HCT116 (cell line): ENCODE data around the gene FASN. TPM values are rescaled to one million over a fixed set of nuclear protein-coding genes. Genes with fewer than 3 reads are reported as not detected.

ENCODE experiments used
- ATAC-seq: fragments of 200-7000 bp; cut with Tn5 transposase; 2 replicates; pipeline ENCODE4 v1.9.1; 2020; ENCODE audit warnings: mild to moderate bottlenecking, moderate library complexity
- BruUV-seq: library from RNA; stranded (reverse); fragments of 400-500 nt; replicated peaks from 2 replicates; lab custom pipeline; 2021; lab: Mats Ljungman, UMichigan
- CTCF ChIA-PET: fragments of 300-600 bp; sonication (Branson Sonifier 250); formaldehyde crosslinking; loops from one replicate; lab custom pipeline; 2021; ENCODE audit warnings: antibody characterized with exemption; lab: Charles Lee
- POLR2A ChIA-PET: fragments of 300-600, 350-600 bp; sonication (Branson Sonifier 250); formaldehyde crosslinking; loops from one replicate; lab custom pipeline; 2021; ENCODE audit warnings: antibody characterized with exemption; lab: Charles Lee
- RAD21 ChIA-PET, 2 experiments: fragments of 300-600 bp; sonication (Branson Sonifier 250); formaldehyde crosslinking; loops; one replicate each; lab custom pipeline; 2023; ENCODE audit warnings: low total read pairs in 2 of 2; ENCODE audit not compliant: uncharacterized antibody in 2 of 2, unreplicated experiment in 2 of 2, low non-redundant PET in 1 of 2; lab: Charles Lee
- DNase-seq: peaks from one replicate; pipeline ENCODE4 v3.0.0-alpha.2; 2010; ENCODE audit warnings: low read depth, low spot score
- H2AFZ ChIP-seq: fragments of 200-600 bp; shearing (Covaris generic), sonication (generic); 2 replicates; pipeline ENCODE4 v1.6.1; 2017; ENCODE audit warnings: low read depth, mixed run types, mixed read lengths, antibody characterized with exemption, low read length; ENCODE audit not compliant: poor library complexity, severe bottlenecking
- H3K27ac ChIP-seq: 2 replicates; pipeline ENCODE4 v1.5.1; 2012; ENCODE audit warnings: low read depth, low read length
- H3K27me3 ChIP-seq: fragments of 200-600 bp; sonication (generic); 2 replicates; pipeline ENCODE4 v1.6.1; 2016; ENCODE audit warnings: mixed run types, low read length, mixed read lengths; ENCODE audit not compliant: insufficient read depth
- H3K36me3 ChIP-seq, 2 experiments: fragments of 200-500 bp in 1 of 2; fragments of 200-600 bp in 1 of 2; sonication (Bioruptor generic) in 1 of 2; sonication (generic) in 1 of 2; 2 replicates each; pipeline versions ENCODE4 v1.5.1 to v1.6.1; 2014 to 2016; ENCODE audit warnings: low read length in 2 of 2, inconsistent platforms in 1 of 2, mixed read lengths in 1 of 2, mixed run types in 1 of 2; ENCODE audit not compliant: insufficient read depth in 2 of 2, control insufficient read depth in 1 of 2
- H3K4me1 ChIP-seq, 2 experiments: fragments of 200-600 bp in 1 of 2; sonication (generic) in 1 of 2; 2 replicates each; pipeline versions ENCODE4 v1.5.1 to v1.6.1; 2012 to 2017; ENCODE audit warnings: low read length in 2 of 2, inconsistent platforms in 1 of 2, mild to moderate bottlenecking in 1 of 2, mixed read lengths in 1 of 2, mixed run types in 1 of 2, moderate library complexity in 1 of 2; ENCODE audit not compliant: insufficient read depth in 2 of 2, control insufficient read depth in 1 of 2
- H3K4me2 ChIP-seq: fragments of 200-600 bp; sonication (generic); 2 replicates; pipeline ENCODE4 v1.6.1; 2017; ENCODE audit warnings: mixed run types, low read length, mixed read lengths
- H3K4me3 ChIP-seq, 2 experiments: fragments of 200-600 bp in 1 of 2; sonication (generic) in 1 of 2; replicated peaks in 1 of 2; 2 replicates each; pipeline ENCODE4 v1.5.1; 2011 to 2016; ENCODE audit warnings: low read length in 2 of 2, control low read depth in 1 of 2, low read depth in 1 of 2, mild to moderate bottlenecking in 1 of 2, mixed read lengths in 1 of 2, mixed run types in 1 of 2
- H3K79me2 ChIP-seq: fragments of 200-600 bp; sonication (generic); 2 replicates; pipeline ENCODE4 v1.6.1; 2017; ENCODE audit warnings: mild to moderate bottlenecking, mixed run types, low read length, moderate library complexity, mixed read lengths; ENCODE audit not compliant: insufficient read depth
- H3K9ac ChIP-seq: fragments of 200-600 bp; sonication (generic); 2 replicates; pipeline ENCODE4 v1.6.1; 2016; ENCODE audit warnings: low read length, mixed read lengths
- H3K9me2 ChIP-seq: fragments of 200-600 bp; sonication (generic), shearing (Covaris generic); 2 replicates; pipeline ENCODE4 v1.6.1; 2017; ENCODE audit warnings: mixed run types, mild to moderate bottlenecking, moderate library complexity; ENCODE audit not compliant: insufficient read depth
- H3K9me3 ChIP-seq, 2 experiments: fragments of 200-500 bp in 1 of 2; fragments of 200-600 bp in 1 of 2; sonication (Bioruptor generic) in 1 of 2; sonication (generic) in 1 of 2; 2 replicates each; pipeline ENCODE4 v1.6.1; 2014 to 2017; ENCODE audit warnings: low read length in 2 of 2, mixed read lengths in 2 of 2, inconsistent platforms in 1 of 2, low read depth in 1 of 2, mild to moderate bottlenecking in 1 of 2, mixed run types in 1 of 2, moderate library complexity in 1 of 2; ENCODE audit not compliant: control insufficient read depth in 1 of 2, insufficient read depth in 1 of 2
- H4K20me1 ChIP-seq: fragments of 200-600 bp; sonication (generic), shearing (Covaris generic); 2 replicates; pipeline ENCODE4 v1.6.1; 2017; ENCODE audit warnings: mixed run types, mild to moderate bottlenecking, moderate library complexity; ENCODE audit not compliant: insufficient read depth
- EGR1 ChIP-seq: IDR thresholded peaks from 2 replicates; pipeline ENCODE4 v1.6.1; 2012; ENCODE audit warnings: low read depth
- FOSL1 ChIP-seq: IDR thresholded peaks from 2 replicates; pipeline ENCODE4 v1.6.1; 2012; ENCODE audit warnings: low read depth
- JUND ChIP-seq: IDR thresholded peaks from 2 replicates; pipeline ENCODE4 v1.6.1; 2012
- POLR2AphosphoS5 ChIP-seq: IDR thresholded peaks from 2 replicates; pipeline ENCODE4 v1.6.1; 2011; ENCODE audit warnings: mild to moderate bottlenecking, low read depth, low read length, moderate library complexity
- SIN3A ChIP-seq: IDR thresholded peaks from 2 replicates; pipeline ENCODE4 v1.6.1; 2012; ENCODE audit warnings: low read depth
- SRF ChIP-seq: IDR thresholded peaks from 2 replicates; pipeline ENCODE4 v1.6.1; 2012; ENCODE audit warnings: low read depth
- ZFX ChIP-seq: fragments of 450-650 bp; IDR thresholded peaks from 2 replicates; pipeline ENCODE4 v1.6.1; 2017
- ZNF274 ChIP-seq: fragments of 200-500 bp; sonication (Bioruptor generic); IDR thresholded peaks from 2 replicates; pipeline ENCODE4 v1.6.1; 2014; ENCODE audit warnings: mild to moderate bottlenecking, low read depth, low read length, inconsistent platforms
- intact Hi-C: fragments of 100-400 bp; cut with micrococcal nuclease; formaldehyde crosslinking; loops from 2 replicates; pipeline ENCODE4 v1.10.0; 2022
- total RNA-seq: library from RNA; stranded (reverse); gene quantifications from one replicate; pipeline ENCODE4 v1.2.1, GENCODE V29; 2021; ENCODE audit not compliant: unreplicated experiment
- TF ChIP-seq, protein P1 (sequence below): IDR thresholded peaks from 2 replicates; pipeline ENCODE4 v1.6.1; 2011; ENCODE audit warnings: mild to moderate bottlenecking, low read length, moderate library complexity; ENCODE audit not compliant: insufficient replicate concordance; ENCODE audit errors: extremely low read depth
- TF ChIP-seq, protein P2 (sequence below): IDR thresholded peaks from 2 replicates; pipeline ENCODE4 v1.6.1; 2012; ENCODE audit warnings: low read depth
- TF ChIP-seq, protein P3 (sequence below): IDR thresholded peaks from 2 replicates; pipeline ENCODE4 v1.6.1; 2012

FASN gene
- total RNA-seq, 1 experiment from 2014 or later, result 754 TPM

DNA sequence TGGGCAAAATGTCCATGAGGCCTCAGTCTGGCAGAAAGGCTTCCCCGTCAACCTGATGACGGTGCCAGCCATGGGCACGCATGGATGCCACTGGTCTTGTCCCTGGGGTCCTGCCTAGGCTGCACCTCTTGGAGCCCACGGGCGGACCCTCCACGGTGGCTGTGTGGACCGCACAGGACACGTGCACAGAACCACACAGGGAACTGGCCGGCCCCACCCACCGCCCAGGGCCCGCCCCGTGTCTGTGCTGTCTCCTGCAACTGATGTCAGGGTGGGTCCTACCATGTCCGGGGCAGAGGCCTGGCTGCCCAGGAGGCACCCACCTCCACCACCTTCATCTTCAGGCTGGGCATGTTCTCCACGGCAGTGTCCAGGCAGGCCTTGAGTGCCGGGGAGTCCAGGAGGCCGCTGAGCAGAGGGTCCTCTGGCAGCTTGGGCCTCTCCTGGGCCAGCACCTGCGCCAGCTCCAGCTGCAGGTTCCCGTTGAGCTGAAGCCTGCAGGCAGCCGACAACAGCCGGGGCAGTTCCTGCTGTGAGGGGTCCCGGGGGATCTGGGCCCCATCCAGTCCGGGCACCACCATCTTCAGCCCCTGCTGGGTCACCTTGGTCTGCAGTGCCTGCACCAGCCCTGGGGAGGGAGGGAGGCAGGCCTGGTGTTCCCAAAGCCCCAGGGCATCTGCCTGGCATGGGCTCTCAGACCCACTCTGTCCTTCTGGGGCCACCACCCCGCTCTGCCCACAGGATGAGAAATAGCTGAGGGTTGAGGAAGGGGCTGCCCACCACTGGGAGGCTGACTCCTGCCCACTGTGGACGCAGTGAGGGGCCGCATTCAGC, 11.9 kb downstream of the FASN start:
- no peak overlapping the region for H3K4me3 ChIP-seq
- peaks cover 58% of the 10 kb centered on the region for H3K79me2 ChIP-seq
- H3K4me1 ChIP-seq, result no peaks in the 10 kb centered on the region
- no peak overlapping the region for H2AFZ ChIP-seq
- H3K4me2 ChIP-seq, result no peak overlapping the region
- H3K36me3 ChIP-seq, result peaks cover 76 to 99% of the 10 kb centered on the region in 2 experiments
- DNase-seq, result no peak
- H3K27me3 ChIP-seq, result no peaks in the 10 kb centered on the region
- POLR2A ChIA-PET, result no interaction called here
- CTCF ChIA-PET, result no interaction called here
- TF ChIP-seq EGR1 (no peak), POLR2AphosphoS5 (0 out of 2 replicates have a peak, but pooled peaks have one; percentile 9), FOSL1 (no peak), ZFX (no peak), SRF (no peak), ZNF274 (no peak)
- no peaks in the 10 kb centered on the region for H3K9me2 ChIP-seq
- no TSS peak for BruUV-seq
- no peak overlapping the region for H3K9ac ChIP-seq
- intact Hi-C loops, result no loop called here
- RAD21 ChIA-PET, result no interaction called here
- H3K27ac ChIP-seq, result no peak overlapping the region; the same call in 1 of the 2 replicates
- H3K9me3 ChIP-seq, result no peaks in the 10 kb centered on the region
- no peaks in the 10 kb centered on the region for H4K20me1 ChIP-seq
- ATAC-seq, result no peak

DNA sequence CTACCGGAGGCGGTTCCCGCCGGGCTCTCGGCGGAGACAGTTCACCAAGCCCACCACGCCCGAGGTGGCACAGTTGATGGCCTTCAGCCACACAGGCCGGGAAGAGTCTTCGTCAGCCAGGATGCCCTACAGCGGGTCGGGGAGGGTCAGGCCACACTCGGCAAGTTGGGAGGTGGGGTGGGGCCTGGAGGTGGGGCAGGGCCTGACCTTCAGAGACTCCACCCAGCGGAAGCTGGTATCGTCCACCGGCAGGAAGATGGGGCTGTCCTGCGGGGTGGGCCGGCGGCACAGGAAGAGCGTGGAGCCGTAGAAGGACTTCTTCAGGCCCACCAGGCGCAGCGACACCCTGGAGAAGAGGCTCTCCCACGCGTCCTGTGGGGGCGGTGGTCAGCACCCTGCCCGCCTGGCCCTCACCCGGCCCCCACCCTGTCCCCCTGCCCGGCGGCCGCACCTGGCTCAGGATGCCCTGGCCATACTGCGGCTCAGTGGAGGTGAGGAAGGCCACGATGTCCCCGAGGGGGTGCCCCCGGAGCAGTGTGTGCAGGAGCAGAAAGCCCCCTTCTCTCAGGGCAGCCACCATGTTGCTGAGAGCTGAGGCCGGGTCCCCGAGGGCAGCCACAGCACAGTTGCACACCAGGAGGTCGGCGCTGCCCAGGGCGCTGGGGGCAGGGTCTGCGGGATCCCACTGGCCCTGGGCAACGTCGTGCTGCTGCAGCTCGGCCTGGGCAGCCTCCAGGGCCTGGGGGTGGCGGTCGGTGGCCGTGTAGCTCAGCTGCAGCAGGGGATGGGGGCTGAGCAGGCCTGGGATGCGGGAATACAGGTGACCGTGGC, 12.8 kb downstream of the FASN start:
- Histone ChIP-seq H3K4me1 (no peaks in the 10 kb centered on the region), H3K36me3 (peaks cover 75 to 99% of the 10 kb centered on the region in 2 experiments), H3K27ac (no peak overlapping the region; the same call in 1 of the 2 replicates), H3K27me3 (no peaks in the 10 kb centered on the region), H3K9me2 (no peaks in the 10 kb centered on the region), H3K79me2 (peaks cover 49% of the 10 kb centered on the region; the same call in 1 of the 2 replicates), H4K20me1 (no peaks in the 10 kb centered on the region), H2AFZ (no peak overlapping the region), H3K9me3 (no peaks in the 10 kb centered on the region), H3K4me3 (no peak overlapping the region), H3K4me2 (no peak overlapping the region), H3K9ac (no peak overlapping the region)
- RAD21 ChIA-PET, result no interaction called here
- CTCF ChIA-PET, result no interaction called here
- POLR2A ChIA-PET, result no interaction called here
- ATAC-seq, result no peak
- no TSS peak for BruUV-seq
- intact Hi-C loops, result no loop called here
- no peak for DNase-seq
- no peak for TF ChIP-seq EGR1
- TF ChIP-seq, protein P1, sequence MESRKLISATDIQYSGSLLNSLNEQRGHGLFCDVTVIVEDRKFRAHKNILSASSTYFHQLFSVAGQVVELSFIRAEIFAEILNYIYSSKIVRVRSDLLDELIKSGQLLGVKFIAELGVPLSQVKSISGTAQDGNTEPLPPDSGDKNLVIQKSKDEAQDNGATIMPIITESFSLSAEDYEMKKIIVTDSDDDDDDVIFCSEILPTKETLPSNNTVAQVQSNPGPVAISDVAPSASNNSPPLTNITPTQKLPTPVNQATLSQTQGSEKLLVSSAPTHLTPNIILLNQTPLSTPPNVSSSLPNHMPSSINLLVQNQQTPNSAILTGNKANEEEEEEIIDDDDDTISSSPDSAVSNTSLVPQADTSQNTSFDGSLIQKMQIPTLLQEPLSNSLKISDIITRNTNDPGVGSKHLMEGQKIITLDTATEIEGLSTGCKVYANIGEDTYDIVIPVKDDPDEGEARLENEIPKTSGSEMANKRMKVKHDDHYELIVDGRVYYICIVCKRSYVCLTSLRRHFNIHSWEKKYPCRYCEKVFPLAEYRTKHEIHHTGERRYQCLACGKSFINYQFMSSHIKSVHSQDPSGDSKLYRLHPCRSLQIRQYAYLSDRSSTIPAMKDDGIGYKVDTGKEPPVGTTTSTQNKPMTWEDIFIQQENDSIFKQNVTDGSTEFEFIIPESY, result no peak
- TF ChIP-seq, protein P2, sequence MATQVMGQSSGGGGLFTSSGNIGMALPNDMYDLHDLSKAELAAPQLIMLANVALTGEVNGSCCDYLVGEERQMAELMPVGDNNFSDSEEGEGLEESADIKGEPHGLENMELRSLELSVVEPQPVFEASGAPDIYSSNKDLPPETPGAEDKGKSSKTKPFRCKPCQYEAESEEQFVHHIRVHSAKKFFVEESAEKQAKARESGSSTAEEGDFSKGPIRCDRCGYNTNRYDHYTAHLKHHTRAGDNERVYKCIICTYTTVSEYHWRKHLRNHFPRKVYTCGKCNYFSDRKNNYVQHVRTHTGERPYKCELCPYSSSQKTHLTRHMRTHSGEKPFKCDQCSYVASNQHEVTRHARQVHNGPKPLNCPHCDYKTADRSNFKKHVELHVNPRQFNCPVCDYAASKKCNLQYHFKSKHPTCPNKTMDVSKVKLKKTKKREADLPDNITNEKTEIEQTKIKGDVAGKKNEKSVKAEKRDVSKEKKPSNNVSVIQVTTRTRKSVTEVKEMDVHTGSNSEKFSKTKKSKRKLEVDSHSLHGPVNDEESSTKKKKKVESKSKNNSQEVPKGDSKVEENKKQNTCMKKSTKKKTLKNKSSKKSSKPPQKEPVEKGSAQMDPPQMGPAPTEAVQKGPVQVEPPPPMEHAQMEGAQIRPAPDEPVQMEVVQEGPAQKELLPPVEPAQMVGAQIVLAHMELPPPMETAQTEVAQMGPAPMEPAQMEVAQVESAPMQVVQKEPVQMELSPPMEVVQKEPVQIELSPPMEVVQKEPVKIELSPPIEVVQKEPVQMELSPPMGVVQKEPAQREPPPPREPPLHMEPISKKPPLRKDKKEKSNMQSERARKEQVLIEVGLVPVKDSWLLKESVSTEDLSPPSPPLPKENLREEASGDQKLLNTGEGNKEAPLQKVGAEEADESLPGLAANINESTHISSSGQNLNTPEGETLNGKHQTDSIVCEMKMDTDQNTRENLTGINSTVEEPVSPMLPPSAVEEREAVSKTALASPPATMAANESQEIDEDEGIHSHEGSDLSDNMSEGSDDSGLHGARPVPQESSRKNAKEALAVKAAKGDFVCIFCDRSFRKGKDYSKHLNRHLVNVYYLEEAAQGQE, result no peak
- no peak for TF ChIP-seq JUND
- TF ChIP-seq, protein P3, sequence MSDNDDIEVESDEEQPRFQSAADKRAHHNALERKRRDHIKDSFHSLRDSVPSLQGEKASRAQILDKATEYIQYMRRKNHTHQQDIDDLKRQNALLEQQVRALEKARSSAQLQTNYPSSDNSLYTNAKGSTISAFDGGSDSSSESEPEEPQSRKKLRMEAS, result no peak
- no peak for TF ChIP-seq SRF
- TF ChIP-seq SIN3A, result no peak
